ENCODE data around the gene NUP205.
A peak's percentile ranks its signal among the peaks of the same experiment; 100 is the strongest.
"Not testable (repeated sequence)": the region's sequence is repeated elsewhere in the genome, so short reads cannot be mapped to it uniquely, and the experiment has no call there.

Gene NUP205

DNA sequence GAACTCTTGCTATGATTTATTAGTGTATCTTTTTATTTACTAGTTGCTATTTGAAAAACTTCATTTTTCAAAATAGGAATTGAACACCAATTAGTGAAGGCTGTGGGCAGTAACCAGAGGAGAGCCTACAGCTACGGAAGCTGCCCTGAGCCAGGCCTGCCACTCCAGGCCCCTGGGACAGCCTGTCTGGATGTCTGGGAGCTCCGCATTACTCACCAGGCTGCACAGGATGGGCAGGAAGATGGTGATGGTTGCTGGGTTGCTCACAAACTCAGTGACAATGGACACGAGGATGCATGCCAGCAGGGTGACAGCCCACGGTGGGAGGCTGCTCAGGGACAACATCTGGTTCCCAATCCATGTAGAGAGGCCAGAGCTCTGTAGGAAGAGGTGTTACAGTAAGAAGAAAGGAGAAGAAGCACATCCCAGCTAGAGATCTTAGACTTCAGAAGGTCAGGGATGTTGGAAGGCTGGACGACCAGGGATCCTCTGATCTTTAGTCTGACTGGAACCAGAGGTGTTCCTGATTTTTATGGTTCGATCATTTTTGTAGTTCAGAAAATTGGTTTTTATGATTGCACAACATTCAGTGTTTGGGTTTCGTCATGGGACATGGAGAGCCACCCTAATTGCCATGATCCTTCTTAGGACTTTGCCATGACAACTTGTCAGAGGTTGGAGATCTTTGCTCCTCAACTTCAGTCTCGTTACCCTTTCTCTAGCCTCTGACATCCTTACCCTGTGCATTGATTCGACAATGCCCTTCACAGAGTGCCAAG, 127.8 kb downstream of the NUP205 start:
- Histone ChIP-seq H3K27me3 (ENCODE audit: insufficient read depth, poor library complexity, severe bottlenecking) (no peaks in the 10 kb centered on the region), H3K4me3 (ENCODE audit: severe bottlenecking) (no peak overlapping the region), H3K36me3 (ENCODE audit: low read depth) (no peaks in the 10 kb centered on the region; the same call in 1 of the 2 replicates), H3K9me3 (ENCODE audit: severe bottlenecking) (no peaks in the 10 kb centered on the region), H3K4me1 (ENCODE audit: insufficient read depth, poor library complexity, severe bottlenecking) (peaks cover 24% of the 10 kb centered on the region), H3K27ac (ENCODE audit: poor library complexity, severe bottlenecking) (peak overlapping the region; percentile 76)
- DNase-seq (ENCODE audit: low spot score) (no peak), ATAC-seq (ENCODE audit: low read depth) (no peak)
- TF ChIP-seq CTCF (IDR thresholded peaks at IDR 0.05; ENCODE audit: poor library complexity, severe bottlenecking) = no peak

DNA sequence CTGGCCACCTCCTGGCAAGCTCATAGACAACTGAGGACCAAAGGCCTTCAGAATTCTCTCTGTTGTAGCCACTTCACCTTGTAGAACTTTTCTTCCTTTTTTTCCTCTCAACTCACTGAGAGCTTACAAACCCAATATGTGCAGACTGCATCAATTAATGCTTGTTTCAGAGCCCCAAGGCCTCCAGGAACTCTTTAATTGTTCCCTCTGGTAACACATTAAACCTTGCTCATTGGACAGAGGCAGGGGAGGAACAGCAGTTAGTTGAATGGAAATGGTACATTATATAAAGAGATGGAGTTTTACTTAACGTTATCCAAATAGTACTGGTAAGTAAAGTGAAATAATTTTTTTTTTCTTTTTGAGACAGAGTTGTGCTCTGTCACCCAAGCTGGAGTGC, 129.7 kb downstream of the NUP205 start:
- Histone ChIP-seq H3K36me3 (ENCODE audit: low read depth) (peaks cover 3% of the 10 kb centered on the region; the same call in 1 of the 2 replicates), H3K27me3 (ENCODE audit: insufficient read depth, poor library complexity, severe bottlenecking) (no peaks in the 10 kb centered on the region), H3K27ac (ENCODE audit: poor library complexity, severe bottlenecking) (no peak overlapping the region), H3K9me3 (ENCODE audit: severe bottlenecking) (no peaks in the 10 kb centered on the region), H3K4me3 (ENCODE audit: severe bottlenecking) (no peak overlapping the region), H3K4me1 (ENCODE audit: insufficient read depth, poor library complexity, severe bottlenecking) (peaks cover 25% of the 10 kb centered on the region)
- TF ChIP-seq CTCF (IDR thresholded peaks at IDR 0.05; ENCODE audit: poor library complexity, severe bottlenecking) = no peak
- DNase-seq (ENCODE audit: low spot score) (no peak), ATAC-seq (ENCODE audit: low read depth) (no peak)

DNA sequence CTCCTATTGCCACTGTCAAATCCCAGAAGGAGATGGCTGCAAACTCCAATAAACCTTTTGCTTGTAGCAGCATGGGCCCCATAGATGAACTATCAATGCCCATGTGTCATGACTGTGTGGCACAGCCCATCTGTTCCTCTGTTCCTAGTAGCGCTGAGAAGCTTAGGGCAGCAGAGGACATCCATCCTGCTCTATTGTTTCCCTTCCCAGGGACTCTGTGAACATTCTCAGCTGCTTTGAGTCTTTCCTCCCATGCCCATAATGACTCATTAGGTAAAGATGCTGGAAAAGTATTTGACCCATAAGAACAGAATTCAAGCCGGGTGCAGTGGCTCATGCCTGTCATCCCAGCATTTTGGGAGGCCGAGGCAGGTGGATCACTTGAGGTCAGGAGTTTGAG, 132.8 kb downstream of the NUP205 start:
- peak; percentile 68; the same call in 2 of the 3 replicates for ATAC-seq (ENCODE audit: low read depth)

GRCh38 chr7:135692055-135692454, 134.3 kb downstream of the NUP205 start:
- peaks cover 3% of the 10 kb centered on the region; the same call in 1 of the 2 replicates for H3K36me3 ChIP-seq (ENCODE audit: low read depth)
- DNase-seq (ENCODE audit: low spot score) = no peak
- no peaks in the 10 kb centered on the region for H3K27me3 ChIP-seq (ENCODE audit: insufficient read depth, poor library complexity, severe bottlenecking)
- no peak for TF ChIP-seq CTCF (IDR thresholded peaks at IDR 0.05; ENCODE audit: poor library complexity, severe bottlenecking)
- H3K27ac ChIP-seq (ENCODE audit: poor library complexity, severe bottlenecking) = no peak overlapping the region
- peaks cover 3% of the 10 kb centered on the region for H3K4me1 ChIP-seq (ENCODE audit: insufficient read depth, poor library complexity, severe bottlenecking)
- H3K4me3 ChIP-seq (ENCODE audit: severe bottlenecking) = no peak overlapping the region
- ATAC-seq (ENCODE audit: low read depth) = no peak
- H3K9me3 ChIP-seq (ENCODE audit: severe bottlenecking) = no peaks in the 10 kb centered on the region

More for the DNA sequence above, 132.8 kb downstream of the NUP205 start:
- no peak for DNase-seq (ENCODE audit: low spot score)
- Histone ChIP-seq H3K4me1 (ENCODE audit: insufficient read depth, poor library complexity, severe bottlenecking) (peaks cover 3% of the 10 kb centered on the region), H3K27ac (ENCODE audit: poor library complexity, severe bottlenecking) (no peak overlapping the region), H3K27me3 (ENCODE audit: insufficient read depth, poor library complexity, severe bottlenecking) (no peaks in the 10 kb centered on the region), H3K4me3 (ENCODE audit: severe bottlenecking) (no peak overlapping the region), H3K36me3 (ENCODE audit: low read depth) (peaks cover 3% of the 10 kb centered on the region; the same call in 1 of the 2 replicates), H3K9me3 (ENCODE audit: severe bottlenecking) (no peaks in the 10 kb centered on the region)
- no peak for TF ChIP-seq CTCF (IDR thresholded peaks at IDR 0.05; ENCODE audit: poor library complexity, severe bottlenecking)

DNA sequence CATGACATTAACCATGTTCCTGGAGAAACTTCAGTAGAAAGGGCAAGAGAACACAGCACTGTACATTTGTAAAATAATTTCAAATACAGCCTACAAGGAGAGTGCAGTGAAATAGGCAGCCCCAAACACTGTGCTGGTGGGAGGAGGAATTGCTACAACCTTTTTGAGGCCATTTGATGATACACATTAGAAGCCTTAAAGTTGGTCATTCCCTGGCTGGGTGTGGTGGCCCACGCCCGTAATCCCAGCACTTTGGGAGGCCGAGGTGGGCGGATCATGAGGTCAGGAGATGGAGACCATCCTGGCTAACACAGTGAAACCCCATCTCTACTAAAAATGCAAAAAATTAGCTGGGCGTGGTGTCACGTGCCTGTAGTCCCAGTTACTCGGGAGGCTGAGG, 134.9 kb downstream of the NUP205 start:
- not testable (repeated sequence) for ATAC-seq (ENCODE audit: low read depth); H3K9me3 ChIP-seq (ENCODE audit: severe bottlenecking); DNase-seq (ENCODE audit: low spot score); H3K4me3 ChIP-seq (ENCODE audit: severe bottlenecking); H3K4me1 ChIP-seq (ENCODE audit: insufficient read depth, poor library complexity, severe bottlenecking); H3K27me3 ChIP-seq (ENCODE audit: insufficient read depth, poor library complexity, severe bottlenecking); H3K27ac ChIP-seq (ENCODE audit: poor library complexity, severe bottlenecking); H3K36me3 ChIP-seq (ENCODE audit: low read depth)
